GM18867 (cell line): ENCODE results near the gene RGP1.

Experiments
- ATAC-seq: cut with Tn5 transposase; IDR thresholded peaks from one replicate; pipeline ENCODE4 v1.9.1; 2021; ENCODE audit warnings: mild to moderate bottlenecking, moderate library complexity; ENCODE audit not compliant: unreplicated experiment

Gene RGP1

GRCh38 chr9:35743452-35743851 is 5.6 kb upstream of the RGP1 start:
- ATAC-seq, result no peak

DNA sequence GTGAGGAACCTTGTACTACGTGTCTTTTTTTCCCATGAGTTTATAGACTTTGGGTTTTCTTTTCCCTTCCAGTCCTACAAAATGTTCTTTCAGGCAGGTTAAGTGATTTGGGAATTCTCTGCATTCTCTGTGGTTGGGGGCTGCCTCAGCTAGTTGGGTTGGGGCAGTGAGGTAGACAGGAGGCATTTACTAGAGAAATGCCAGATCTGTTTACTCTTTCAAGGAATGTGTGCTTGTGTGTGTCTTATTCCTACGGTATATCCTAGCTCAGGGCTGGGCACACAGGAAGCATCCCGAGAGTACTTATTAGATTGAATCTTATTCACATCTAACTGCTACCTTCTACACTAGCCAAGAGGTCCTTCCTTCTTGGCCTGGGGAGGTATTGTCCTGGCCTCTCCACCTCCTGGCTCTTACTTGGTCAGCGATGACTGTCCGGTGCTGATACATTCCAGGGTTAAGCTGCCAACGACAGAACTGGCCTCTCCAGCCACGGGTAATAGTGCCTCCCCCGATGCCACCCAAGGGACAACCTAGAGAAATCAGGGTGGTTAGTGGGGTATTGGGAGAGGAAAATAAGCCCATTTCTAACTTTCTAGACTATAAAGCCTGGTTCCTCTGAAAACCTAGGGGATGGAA is 5.1 kb upstream of the RGP1 start:
- ATAC-seq, result no peak

DNA sequence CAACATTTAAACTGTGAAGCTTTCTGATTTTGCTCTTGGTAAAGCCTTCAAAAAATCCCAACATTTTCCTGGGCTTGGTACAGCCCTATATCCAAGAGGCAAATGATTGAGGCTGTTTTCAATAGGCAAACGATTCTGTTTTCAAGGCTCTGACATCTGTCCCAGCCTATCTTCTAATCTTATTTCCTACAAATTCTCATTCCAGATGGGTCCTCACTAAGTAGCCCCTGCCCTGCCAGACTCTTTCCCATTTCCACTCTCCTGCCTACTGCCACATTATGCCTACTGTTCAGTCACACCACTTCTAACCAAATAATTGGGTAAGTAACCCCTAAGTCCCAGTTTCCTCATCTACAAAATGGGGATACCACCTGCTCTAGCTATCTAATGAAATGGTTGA is 3.5 kb upstream of the RGP1 start:
- no peak for ATAC-seq

DNA sequence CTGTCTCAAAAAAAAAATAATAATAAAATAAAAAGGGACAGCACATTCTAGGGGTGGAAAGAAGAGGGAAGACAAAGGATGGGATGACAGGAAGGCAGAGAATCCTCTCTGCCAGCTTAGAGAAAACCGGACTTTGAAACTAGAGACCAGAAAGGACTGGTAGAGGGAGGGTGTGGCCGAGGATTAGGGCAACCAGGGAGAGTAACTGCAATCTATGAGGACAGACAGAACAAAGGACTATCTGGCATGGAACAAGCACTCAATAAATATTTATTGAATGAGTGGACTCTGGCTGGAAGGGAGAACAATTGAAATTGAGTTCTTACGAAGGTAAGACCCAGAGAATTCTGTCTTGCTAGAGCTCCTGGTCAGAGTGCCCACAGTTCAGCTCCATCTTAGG is 2.5 kb upstream of the RGP1 start:
- ATAC-seq, result no peak

DNA sequence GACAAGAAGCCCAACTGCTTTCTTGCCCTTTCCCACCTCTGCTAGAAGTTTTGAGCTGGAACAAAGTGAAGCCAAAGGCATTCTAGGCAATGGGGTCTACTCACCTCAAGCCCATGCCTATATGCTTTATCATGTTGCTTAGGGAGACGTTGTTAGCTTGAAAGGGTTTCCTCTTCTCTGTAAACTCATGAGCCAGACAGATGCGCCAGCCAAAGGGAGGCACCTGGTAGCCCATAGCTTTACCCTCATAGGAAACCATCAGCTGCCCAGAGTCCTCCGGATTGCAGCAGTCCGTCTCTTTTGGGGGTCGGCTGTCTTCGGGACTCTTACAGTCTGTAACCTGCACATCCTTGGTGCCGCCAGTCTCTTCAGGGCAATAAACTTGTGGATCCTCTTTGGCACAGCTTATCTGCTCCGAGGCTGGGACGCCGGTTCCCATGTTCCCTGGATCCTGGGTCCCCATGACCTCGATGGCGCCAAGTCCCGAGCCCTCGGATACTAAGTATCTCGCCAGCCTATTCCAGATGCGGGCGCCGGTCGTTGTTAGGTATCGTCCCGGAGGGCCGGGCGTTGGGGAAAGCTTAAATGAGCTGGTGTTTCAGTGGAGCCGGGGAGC is 737 bp upstream of the RGP1 start:
- peak; percentile 2 for ATAC-seq

DNA sequence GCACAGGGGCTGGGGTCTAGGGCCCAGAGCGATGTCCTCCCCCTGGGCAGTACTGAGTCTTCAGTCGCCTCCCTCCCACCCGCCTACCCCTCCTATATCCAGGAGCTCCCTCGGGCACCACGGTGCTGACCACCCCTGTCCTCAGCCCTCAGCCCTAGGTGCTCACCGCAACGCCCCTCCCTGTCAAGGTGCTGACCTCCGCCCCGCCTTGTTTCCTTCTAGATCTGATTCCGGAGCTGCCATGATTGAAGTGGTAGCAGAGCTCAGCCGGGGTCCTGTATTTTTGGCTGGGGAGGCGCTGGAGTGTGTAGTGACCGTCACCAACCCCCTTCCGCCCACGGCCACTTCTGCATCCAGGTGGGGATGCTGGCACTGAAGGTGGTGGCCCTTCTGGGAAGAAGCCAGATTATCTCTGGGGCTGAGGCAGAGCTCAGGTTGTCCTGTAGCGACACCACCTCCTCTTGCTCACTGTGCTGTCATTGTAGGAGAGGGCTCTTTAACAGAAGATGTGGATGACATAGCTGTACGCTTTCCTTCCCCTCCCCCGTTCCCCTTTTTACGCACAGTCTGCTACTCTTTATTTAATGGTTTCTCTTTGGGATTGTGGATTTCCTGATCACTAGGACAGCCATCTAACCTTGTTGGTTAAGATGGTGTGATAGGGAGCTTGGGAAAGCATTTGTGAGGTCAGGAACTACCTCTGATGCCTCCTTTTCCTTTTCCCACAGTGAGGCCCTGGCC is 598 bp downstream of the RGP1 start:
- peak; percentile 33 for ATAC-seq

DNA sequence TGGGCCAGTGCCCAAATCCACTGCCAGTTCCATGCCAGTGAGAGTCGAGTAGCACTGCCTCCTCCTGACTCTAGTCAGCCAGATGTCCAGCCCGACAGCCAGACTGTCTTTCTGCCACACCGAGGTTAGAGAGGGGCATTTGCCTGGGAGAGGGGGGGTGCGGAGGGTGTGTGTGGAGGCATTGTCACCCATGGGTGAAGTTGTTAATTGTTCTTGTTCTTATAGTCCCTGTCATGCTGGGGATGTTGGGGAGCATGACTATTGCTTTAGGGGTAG is 1.1 kb downstream of the RGP1 start:
- no peak for ATAC-seq

DNA sequence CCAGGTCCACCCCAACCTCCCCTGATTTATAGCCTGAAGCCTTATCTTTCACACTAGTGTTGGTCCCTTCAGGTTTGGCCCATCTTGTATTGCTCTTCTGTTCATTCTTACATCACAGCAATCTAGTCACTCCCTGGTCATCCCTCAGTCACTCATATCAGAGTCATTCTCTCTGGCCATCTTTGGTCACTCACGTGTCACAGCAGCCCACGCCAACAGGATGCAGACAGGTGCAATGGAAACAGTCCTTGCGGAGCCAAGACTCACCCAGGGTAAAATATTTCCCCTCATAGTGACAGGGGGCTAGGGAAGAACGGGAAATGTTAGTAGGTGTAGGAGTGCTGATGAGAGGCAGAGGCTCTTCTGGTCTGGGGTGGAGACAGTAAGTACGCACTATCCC is 4.4 kb downstream of the RGP1 start:
- no peak for ATAC-seq

- no peak for ATAC-seq
Measured at GRCh38 chr9:35754264-35754663, 5.2 kb downstream of the RGP1 start, which contains the start of gene MSMP. Gene MSMP, minus strand, starts transcription at chr9:35754276. Its CDS starts 147 bp downstream, at chr9:35754129.

- no peak for ATAC-seq
Measured at GRCh38 chr9:35755071-35755470, 6.0 kb downstream of the RGP1 start.

GRCh38 chr9:35756275-35757225 is 7.5 kb downstream of the RGP1 start:
- peak; percentile 52 for ATAC-seq

DNA sequence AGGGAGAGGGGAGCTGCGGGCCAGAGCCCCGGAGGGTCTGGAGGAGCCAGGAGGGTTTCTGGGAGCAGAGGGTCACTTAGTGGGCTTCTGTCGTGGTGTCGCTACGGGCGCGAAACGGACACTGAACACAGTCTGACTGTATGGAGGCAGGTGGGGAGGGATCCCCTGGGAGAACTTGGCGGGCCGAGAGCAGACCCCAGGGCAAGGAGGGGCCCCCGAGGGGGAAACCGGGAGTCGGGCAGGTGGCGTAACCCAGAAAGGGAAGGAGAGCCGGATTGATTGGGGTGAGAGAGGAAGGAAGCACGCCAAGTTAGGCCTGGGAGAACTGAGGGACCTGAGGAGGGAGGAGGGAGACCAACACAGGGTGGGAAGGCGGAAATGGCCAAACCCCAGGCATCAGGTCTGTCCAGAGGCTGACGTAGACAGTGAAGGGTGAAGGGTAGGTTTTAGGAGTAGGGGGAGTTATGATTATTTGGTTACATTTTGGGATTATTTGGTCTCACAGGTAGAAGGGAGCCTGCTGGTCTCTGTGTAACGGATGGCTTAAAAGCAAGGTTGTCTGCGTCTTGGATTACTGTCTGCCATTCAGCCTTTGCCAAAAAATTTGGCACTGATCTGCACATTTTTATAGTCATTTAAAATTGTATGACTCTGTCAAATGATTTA is 8.3 kb downstream of the RGP1 start:
- peak; percentile 37 for ATAC-seq

DNA sequence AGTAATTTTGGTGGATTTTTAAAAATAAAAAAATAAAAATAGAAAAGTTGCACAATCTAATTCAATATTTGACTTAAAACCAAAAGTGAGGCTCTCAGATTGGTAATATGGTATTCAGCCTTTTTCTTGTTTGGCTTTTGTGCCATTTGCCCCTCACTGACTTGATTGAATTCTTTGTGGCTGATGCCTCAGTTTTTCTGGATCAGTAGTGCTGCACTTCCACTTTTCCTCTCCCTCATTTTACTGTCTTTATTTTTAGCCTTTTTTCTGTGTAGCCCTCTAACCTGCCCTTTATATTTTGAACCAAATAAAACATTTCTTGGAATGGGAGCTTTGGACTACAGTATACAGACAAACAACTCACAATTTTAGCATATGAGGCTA is 8.8 kb downstream of the RGP1 start:
- no peak for ATAC-seq

- ATAC-seq, result no peak
Measured at GRCh38 chr9:35758475-35759050, 9.5 kb downstream of the RGP1 start.

GRCh38 chr9:35759795-35760194 is 10.7 kb downstream of the RGP1 start:
- no peak for ATAC-seq

DNA sequence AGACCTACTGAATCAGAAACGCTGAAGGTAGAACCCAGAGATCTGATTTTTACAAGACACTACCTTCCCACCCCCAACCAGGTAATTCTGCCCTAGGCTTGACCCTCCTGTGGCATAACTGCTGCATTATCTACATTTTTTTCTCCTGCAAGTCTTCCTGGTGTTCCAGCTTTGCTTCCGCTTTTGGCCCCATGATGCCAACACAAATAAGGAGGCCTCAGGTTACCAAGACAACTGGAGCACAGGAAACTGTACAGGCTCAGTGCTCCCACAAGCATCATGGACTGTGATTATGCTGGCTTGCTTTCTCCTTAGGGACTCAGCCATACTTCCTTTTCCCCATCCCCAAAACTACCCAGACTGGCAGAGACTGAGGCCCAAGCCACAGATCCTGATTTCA is 11.6 kb downstream of the RGP1 start:
- ATAC-seq, result no peak

- no peak for ATAC-seq
Measured at GRCh38 chr9:35763181-35763580, 14.1 kb downstream of the RGP1 start.

GRCh38 chr9:35763803-35764202 is 14.7 kb downstream of the RGP1 start:
- ATAC-seq, result no peak

DNA sequence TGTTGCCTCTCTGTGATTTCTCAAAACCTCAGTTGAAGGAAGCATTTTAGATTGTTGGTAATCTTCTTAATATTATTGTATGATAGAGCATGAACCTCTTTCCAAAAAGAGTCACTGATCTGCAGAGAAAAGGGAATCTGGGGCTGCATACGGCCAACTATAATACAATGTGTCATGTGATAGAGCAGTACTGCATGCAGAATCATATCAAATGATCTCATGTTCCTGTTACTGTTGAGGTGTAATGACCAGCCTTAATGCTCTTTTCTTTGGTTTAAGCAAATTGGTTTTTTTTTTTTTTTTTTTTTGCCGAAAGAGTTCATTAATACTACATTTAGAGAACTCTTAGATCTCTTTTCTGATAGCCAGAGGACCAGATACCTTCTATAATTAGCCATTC is 17.9 kb downstream of the RGP1 start:
- ATAC-seq, result no peak

DNA sequence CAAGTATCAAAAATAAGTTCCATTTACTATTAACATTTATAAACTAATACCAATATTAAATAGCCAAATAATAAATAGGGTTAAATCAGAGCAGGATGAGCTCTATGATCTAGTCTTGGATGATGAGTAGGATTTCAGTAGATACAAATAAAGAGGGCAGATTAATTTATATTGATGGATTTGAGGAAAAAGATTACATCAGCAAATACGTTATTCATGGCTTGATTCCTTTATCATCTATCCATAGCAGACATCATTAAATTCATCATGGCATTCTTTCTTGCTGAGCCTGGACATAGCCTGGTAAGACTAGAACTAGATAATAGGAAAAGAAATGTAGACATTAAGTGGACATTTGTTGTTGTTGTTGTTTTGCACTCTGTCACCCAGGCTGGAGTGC is 18.4 kb downstream of the RGP1 start:
- ATAC-seq, result no peak

DNA sequence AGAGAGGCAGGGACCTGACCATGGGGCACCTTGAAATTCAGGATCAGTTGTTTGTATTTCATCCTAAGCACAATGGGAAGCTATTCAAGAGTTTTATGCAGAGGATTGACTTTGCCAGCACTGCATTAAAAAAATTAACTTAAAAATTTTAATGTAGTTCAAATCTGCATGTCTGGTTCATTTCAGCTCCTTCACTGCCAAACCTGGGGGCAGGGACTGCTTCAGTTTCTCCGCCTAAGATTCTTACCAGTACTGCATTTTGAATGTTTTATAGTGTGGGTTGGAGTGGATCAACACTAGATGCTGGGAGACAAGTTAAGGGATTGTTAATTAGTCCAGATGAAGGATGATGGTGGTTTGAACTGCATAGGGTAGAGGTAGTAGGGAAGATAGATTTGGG is 20.7 kb downstream of the RGP1 start:
- ATAC-seq, result no peak
